SK-N-SH treated with all-trans-retinoic acid at 6 μM for 48 hours (cell line): ENCODE results near the gene CXCL9.

Experiments
- ATAC-seq: fragments of 200-7000 bp; cut with Tn5 transposase; 3 replicates; pipeline ENCODE4 v1.9.1; 2020; ENCODE audit warnings: mild to moderate bottlenecking, moderate library complexity
- ARNTL ChIP-seq: fragments of 450-650 bp; formaldehyde crosslinking; IDR thresholded peaks from 2 replicates; pipeline ENCODE4 v1.5.0; 2020; ENCODE audit warnings: low read depth, mild to moderate bottlenecking, moderate library complexity, borderline replicate concordance
- BACH2 ChIP-seq: fragments of 250-450 bp; sonication (Bioruptor Pico); IDR thresholded peaks from 2 replicates; pipeline ENCODE4 v1.9.0; 2021; ENCODE audit warnings: mild to moderate bottlenecking, borderline replicate concordance
- CREB5 ChIP-seq: fragments of 250-450 bp; sonication (Bioruptor Pico); IDR thresholded peaks from 2 replicates; pipeline ENCODE4 v1.5.1; 2020; ENCODE audit warnings: low read depth, mild to moderate bottlenecking, moderate library complexity
- CSDC2 ChIP-seq: fragments of 250-450 bp; sonication (Bioruptor Pico); IDR thresholded peaks from 2 replicates; pipeline ENCODE4 v1.5.0; 2020; ENCODE audit warnings: mild to moderate bottlenecking, moderate library complexity
- ESRRG ChIP-seq: fragments of 250-450 bp; sonication (Bioruptor Pico); IDR thresholded peaks from 2 replicates; pipeline ENCODE4 v1.6.1; 2021; ENCODE audit warnings: mild to moderate bottlenecking
- GLIS3 ChIP-seq: fragments of 250-450 bp; sonication (Bioruptor Pico); IDR thresholded peaks from 2 replicates; pipeline ENCODE4 v1.5.0; 2020; ENCODE audit warnings: mild to moderate bottlenecking, moderate library complexity
- OSR1 ChIP-seq: fragments of 250-450 bp; sonication (Bioruptor Pico); IDR thresholded peaks from 2 replicates; pipeline ENCODE4 v1.8.0; 2022; ENCODE audit warnings: moderate library complexity, mild to moderate bottlenecking, inconsistent platforms
- PPARA ChIP-seq: fragments of 250-450 bp; sonication (Bioruptor Pico); IDR thresholded peaks from 2 replicates; pipeline ENCODE4 v1.5.0; 2020; ENCODE audit warnings: mild to moderate bottlenecking, borderline replicate concordance
- RARB ChIP-seq: fragments of 250-450 bp; sonication (Bioruptor Pico); IDR thresholded peaks from 2 replicates; pipeline ENCODE4 v1.8.0; 2021; ENCODE audit warnings: mild to moderate bottlenecking, moderate library complexity
- SNAI2 ChIP-seq: fragments of 250-450 bp; sonication (Bioruptor Pico); IDR thresholded peaks from 2 replicates; pipeline ENCODE4 v1.5.0; 2020; ENCODE audit warnings: mild to moderate bottlenecking, moderate library complexity
- TCF4 ChIP-seq: fragments of 250-450 bp; sonication (Bioruptor Pico); IDR thresholded peaks from 2 replicates; pipeline ENCODE4 v1.8.0; 2021; ENCODE audit warnings: mild to moderate bottlenecking, moderate library complexity, borderline replicate concordance
- TOX ChIP-seq: fragments of 250-450 bp; sonication (Bioruptor Pico); IDR thresholded peaks from 2 replicates; pipeline ENCODE4 v1.8.0; 2021; ENCODE audit warnings: mild to moderate bottlenecking, moderate library complexity, borderline replicate concordance
- TSHZ2 ChIP-seq: fragments of 250-450 bp; sonication (Bioruptor Pico); IDR thresholded peaks from 2 replicates; pipeline ENCODE4 v1.5.0; 2020; ENCODE audit warnings: mild to moderate bottlenecking, moderate library complexity
- ZFP30 ChIP-seq: fragments of 450-650 bp; formaldehyde crosslinking; IDR thresholded peaks from 2 replicates; pipeline ENCODE4 v1.5.0; 2022; ENCODE audit warnings: mild to moderate bottlenecking, moderate library complexity
- ZNF565 ChIP-seq: fragments of 450-650 bp; formaldehyde crosslinking; conservative IDR thresholded peaks from 2 replicates; pipeline ENCODE4 v1.5.0; 2020; ENCODE audit warnings: low read depth, mild to moderate bottlenecking, moderate library complexity
- ZNF70 ChIP-seq: fragments of 450-650 bp; formaldehyde crosslinking; IDR thresholded peaks from 2 replicates; pipeline ENCODE4 v1.5.0; 2020; ENCODE audit warnings: mild to moderate bottlenecking, moderate library complexity
- ZNF8 ChIP-seq: fragments of 450-650 bp; formaldehyde crosslinking; IDR thresholded peaks from 2 replicates; pipeline ENCODE4 v1.5.0; 2020; ENCODE audit warnings: mild to moderate bottlenecking, moderate library complexity
- TF ChIP-seq, protein P1 (sequence below): fragments of 250-450 bp; sonication (Bioruptor Pico); IDR thresholded peaks from 2 replicates; pipeline ENCODE4 v1.8.0; 2020; ENCODE audit warnings: mild to moderate bottlenecking, moderate library complexity, borderline replicate concordance
- TF ChIP-seq, protein P2 (sequence below): fragments of 250-450 bp; sonication (Bioruptor Pico); IDR thresholded peaks from 2 replicates; pipeline ENCODE4 v1.8.0; 2021; ENCODE audit warnings: low read depth, mild to moderate bottlenecking, moderate library complexity, borderline replicate concordance

CXCL9 gene

DNA sequence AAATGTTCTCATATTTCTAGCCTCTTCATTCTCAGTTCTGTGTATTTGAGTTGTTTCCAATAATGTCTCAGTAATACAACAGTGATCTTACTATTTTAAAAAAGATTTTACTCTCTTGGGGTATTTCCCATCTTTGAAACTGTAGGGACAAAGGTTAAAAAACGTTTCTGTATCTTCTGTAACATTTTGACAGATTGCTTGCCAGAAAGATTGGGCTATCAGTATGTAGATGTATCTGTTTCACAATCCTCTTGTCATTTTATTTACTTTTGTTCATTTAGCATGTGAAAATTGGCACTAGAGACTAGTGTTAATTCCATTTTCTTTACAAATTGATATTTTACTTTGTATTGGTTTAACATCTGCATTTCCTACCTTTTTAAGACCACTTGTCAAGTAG is 6.2 kb upstream of the CXCL9 start:
- TF ChIP-seq, protein P1, sequence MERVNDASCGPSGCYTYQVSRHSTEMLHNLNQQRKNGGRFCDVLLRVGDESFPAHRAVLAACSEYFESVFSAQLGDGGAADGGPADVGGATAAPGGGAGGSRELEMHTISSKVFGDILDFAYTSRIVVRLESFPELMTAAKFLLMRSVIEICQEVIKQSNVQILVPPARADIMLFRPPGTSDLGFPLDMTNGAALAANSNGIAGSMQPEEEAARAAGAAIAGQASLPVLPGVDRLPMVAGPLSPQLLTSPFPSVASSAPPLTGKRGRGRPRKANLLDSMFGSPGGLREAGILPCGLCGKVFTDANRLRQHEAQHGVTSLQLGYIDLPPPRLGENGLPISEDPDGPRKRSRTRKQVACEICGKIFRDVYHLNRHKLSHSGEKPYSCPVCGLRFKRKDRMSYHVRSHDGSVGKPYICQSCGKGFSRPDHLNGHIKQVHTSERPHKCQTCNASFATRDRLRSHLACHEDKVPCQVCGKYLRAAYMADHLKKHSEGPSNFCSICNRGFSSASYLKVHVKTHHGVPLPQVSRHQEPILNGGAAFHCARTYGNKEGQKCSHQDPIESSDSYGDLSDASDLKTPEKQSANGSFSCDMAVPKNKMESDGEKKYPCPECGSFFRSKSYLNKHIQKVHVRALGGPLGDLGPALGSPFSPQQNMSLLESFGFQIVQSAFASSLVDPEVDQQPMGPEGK (CRISPR knock-in tag) = no peak
- no peak for TF ChIP-seq TCF4
- TF ChIP-seq SNAI2 (CRISPR knock-in tag) = no peak
- TF ChIP-seq, protein P2, sequence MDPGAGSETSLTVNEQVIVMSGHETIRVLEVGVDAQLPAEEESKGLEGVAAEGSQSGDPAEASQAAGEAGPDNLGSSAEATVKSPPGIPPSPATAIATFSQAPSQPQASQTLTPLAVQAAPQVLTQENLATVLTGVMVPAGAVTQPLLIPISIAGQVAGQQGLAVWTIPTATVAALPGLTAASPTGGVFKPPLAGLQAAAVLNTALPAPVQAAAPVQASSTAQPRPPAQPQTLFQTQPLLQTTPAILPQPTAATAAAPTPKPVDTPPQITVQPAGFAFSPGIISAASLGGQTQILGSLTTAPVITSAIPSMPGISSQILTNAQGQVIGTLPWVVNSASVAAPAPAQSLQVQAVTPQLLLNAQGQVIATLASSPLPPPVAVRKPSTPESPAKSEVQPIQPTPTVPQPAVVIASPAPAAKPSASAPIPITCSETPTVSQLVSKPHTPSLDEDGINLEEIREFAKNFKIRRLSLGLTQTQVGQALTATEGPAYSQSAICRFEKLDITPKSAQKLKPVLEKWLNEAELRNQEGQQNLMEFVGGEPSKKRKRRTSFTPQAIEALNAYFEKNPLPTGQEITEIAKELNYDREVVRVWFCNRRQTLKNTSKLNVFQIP (CRISPR knock-in tag) = no peak
- TF ChIP-seq OSR1 = no peak
- TF ChIP-seq GLIS3 = no peak
- no peak for TF ChIP-seq TOX (CRISPR knock-in tag)
- TF ChIP-seq ARNTL (CRISPR knock-in tag) = no peak
- no peak for TF ChIP-seq RARB (CRISPR knock-in tag)
- TF ChIP-seq ZNF70 (CRISPR knock-in tag) = no peak
- no peak for TF ChIP-seq CREB5
- TF ChIP-seq TSHZ2 = no peak
- no peak for TF ChIP-seq BACH2 (CRISPR knock-in tag)
- TF ChIP-seq ESRRG (CRISPR knock-in tag) = no peak
- no peak for TF ChIP-seq ZNF8 (CRISPR knock-in tag)
- ATAC-seq = no peak

DNA sequence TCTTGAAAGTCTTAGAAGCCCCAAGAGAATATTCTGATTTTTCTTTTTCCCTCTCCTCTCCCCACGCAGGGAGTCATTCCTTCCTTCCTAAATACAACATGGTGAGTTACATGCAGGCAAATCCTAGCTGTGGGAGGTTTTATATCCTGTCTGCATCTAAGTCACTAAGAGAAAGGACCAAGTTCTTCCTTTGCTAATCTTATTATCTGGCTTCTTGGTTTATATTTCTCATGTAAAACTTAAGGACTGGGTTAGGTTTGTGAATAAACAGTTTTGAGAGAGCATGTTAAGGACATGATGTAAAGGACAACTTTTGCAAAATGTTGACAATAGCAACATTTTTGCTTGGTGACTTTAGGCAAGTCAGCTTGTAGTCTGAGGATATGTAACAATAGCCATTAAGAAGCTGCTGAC is 5.1 kb upstream of the CXCL9 start:
- TF ChIP-seq TCF4 (no peak), CSDC2 (CRISPR knock-in tag) (no peak), ZFP30 (CRISPR knock-in tag) (no peak), OSR1 (no peak), TSHZ2 (no peak), ESRRG (CRISPR knock-in tag) (no peak), ZNF70 (CRISPR knock-in tag) (no peak), ZNF565 (no peak), GLIS3 (no peak), TOX (CRISPR knock-in tag) (no peak), PPARA (no peak), ARNTL (CRISPR knock-in tag) (no peak)
- TF ChIP-seq, protein P1 (CRISPR knock-in tag) = no peak
- TF ChIP-seq, protein P2 (CRISPR knock-in tag) = no peak
- ATAC-seq = peak; percentile 27; the same call in 2 of the 3 replicates
